ENCODE results near the gene UNC79. TPM values are rescaled to one million over a fixed set of nuclear protein-coding genes. Genes with fewer than 3 reads are reported as not detected.
A peak's percentile ranks its signal among the peaks of the same experiment; 100 is the strongest.

Gene UNC79
- total and polyA plus RNA-seq, 10 of the 15 experiments (the other 5 are each of a cell fraction or from before 2014, with no cell fraction given): 0.04 to 0.29 (median 0.14) TPM

DNA sequence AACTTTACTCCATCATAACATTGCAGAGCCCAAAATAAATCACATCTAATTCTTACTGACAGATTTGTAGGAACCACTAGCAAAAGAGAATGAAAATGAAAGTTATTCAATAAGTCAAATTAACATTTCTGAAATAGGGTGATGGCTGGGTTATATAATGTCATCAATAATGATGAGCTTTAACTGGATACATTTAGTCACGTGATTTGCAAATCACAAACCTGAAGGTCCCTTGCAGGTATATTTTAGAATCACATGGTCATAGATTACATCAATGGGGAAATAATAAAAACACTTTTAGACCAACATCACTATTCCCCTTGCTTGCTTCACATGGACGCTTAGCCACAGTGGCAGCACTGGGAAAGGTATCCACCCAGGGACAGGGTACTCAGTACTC is 270.8 kb downstream of the UNC79 start:
- Histone ChIP-seq H3K9me3 (replicated peaks; ENCODE audit: control insufficient read depth, insufficient read depth, low read length) (no peaks in the 10 kb centered on the region), H3K4me3 (no peak overlapping the region), H3K79me2 (ENCODE audit: control insufficient read depth, insufficient read depth, low read length) (no peaks in the 10 kb centered on the region), H3K4me1 (ENCODE audit: control insufficient read depth, insufficient read depth, low read length) (no peaks in the 10 kb centered on the region), H3K9ac (ENCODE audit: control insufficient read depth, insufficient read depth, low read length) (no peak overlapping the region), H3K27ac (ENCODE audit: control insufficient read depth, insufficient read depth) (no peak overlapping the region), H4K20me1 (ENCODE audit: control insufficient read depth, insufficient read depth) (no peaks in the 10 kb centered on the region), H3K36me3 (ENCODE audit: control insufficient read depth in 2 of 2, insufficient read depth in 2 of 2, low read length in 1 of 2) (no peaks in the 10 kb centered on the region), H3K27me3 (replicated peaks in 1 of 2; ENCODE audit: control insufficient read depth in 2 of 2, insufficient read depth in 2 of 2, low read length in 1 of 2) (peaks cover 0 to 3% of the 10 kb centered on the region in 2 experiments; a peak in 2 of 4 replicates), H2AFZ (ENCODE audit: control insufficient read depth, low read depth, low read length) (no peak overlapping the region), H3K4me2 (ENCODE audit: control insufficient read depth, insufficient read depth) (no peak overlapping the region)
- CTCF ChIA-PET: no interaction called here
- in situ Hi-C loops (cut with MboI) (no loop called here), intact Hi-C loops (cut with micrococcal nuclease; ENCODE audit: unreplicated experiment) (no loop called here)
- TF ChIP-seq RAD51 (IDR thresholded peaks at IDR 0.05) (peak; percentile 43; the same call in 1 of the 2 replicates), SIN3A (IDR thresholded peaks at IDR 0.05; ENCODE audit: low read depth, low read length) (no peak)
- SMC1A ChIA-PET (ENCODE audit: uncharacterized antibody, unreplicated experiment): no interaction called here
- 38% methylated on average over 2 of the region's 2 CpGs for WGBS (ENCODE audit: insufficient coverage, insufficient replicate concordance, low lambda C conversion rate, missing lambda C conversion rate)
- BruUV-seq (replicated peaks): no TSS peak
- no peak for FAIRE-seq
- ATAC-seq: no peak
- RAD21 ChIA-PET (ENCODE audit: unreplicated experiment): no interaction called here
- DNase-seq (ENCODE audit: low read depth, low spot score): no peak
- POLR2A ChIA-PET: no interaction called here

DNA sequence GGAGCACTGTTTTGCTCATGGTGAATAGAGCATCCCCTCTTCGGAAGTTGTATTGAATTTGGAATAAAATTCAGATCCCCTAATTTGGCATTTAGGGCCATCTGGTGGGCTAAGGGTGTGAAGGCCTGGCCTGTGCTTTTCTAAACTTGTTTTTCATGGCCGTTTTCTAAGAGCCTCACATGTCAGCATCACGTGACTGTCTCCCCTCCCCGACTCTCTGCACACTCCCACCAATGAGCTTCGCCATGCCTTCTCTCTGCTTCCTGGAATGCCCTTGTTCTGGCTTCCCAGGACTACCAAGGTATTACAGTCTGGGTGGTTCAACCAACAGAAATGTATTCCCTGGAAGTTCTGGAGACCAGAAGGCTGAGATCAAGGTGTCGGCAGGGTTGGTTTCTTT is 272.2 kb downstream of the UNC79 start:
- Histone ChIP-seq H3K9ac (ENCODE audit: control insufficient read depth, insufficient read depth, low read length) (no peak overlapping the region), H3K4me2 (ENCODE audit: control insufficient read depth, insufficient read depth) (no peak overlapping the region), H3K36me3 (ENCODE audit: control insufficient read depth in 2 of 2, insufficient read depth in 2 of 2, low read length in 1 of 2) (no peaks in the 10 kb centered on the region), H3K79me2 (ENCODE audit: control insufficient read depth, insufficient read depth, low read length) (no peaks in the 10 kb centered on the region), H3K4me3 (no peak overlapping the region), H2AFZ (ENCODE audit: control insufficient read depth, low read depth, low read length) (no peak overlapping the region), H4K20me1 (ENCODE audit: control insufficient read depth, insufficient read depth) (no peaks in the 10 kb centered on the region), H3K4me1 (ENCODE audit: control insufficient read depth, insufficient read depth, low read length) (no peaks in the 10 kb centered on the region), H3K27me3 (replicated peaks in 1 of 2; ENCODE audit: control insufficient read depth in 2 of 2, insufficient read depth in 2 of 2, low read length in 1 of 2) (peaks cover 0 to 3% of the 10 kb centered on the region in 2 experiments; a peak in 2 of 4 replicates), H3K27ac (ENCODE audit: control insufficient read depth, insufficient read depth) (no peak overlapping the region), H3K9me3 (replicated peaks; ENCODE audit: control insufficient read depth, insufficient read depth, low read length) (no peaks in the 10 kb centered on the region)
- no peak for DNase-seq (ENCODE audit: low read depth, low spot score)
- no TSS peak for BruUV-seq (replicated peaks)
- in situ Hi-C loops (cut with MboI) (no loop called here), intact Hi-C loops (cut with micrococcal nuclease; ENCODE audit: unreplicated experiment) (no loop called here)
- CTCF ChIA-PET: no interaction called here
- FAIRE-seq: no peak
- SMC1A ChIA-PET (ENCODE audit: uncharacterized antibody, unreplicated experiment): no interaction called here
- 14% methylated on average over 6 of the region's 6 CpGs for WGBS (ENCODE audit: insufficient coverage, insufficient replicate concordance, low lambda C conversion rate, missing lambda C conversion rate)
- POLR2A ChIA-PET: no interaction called here
- no peak for ATAC-seq
- RAD21 ChIA-PET (ENCODE audit: unreplicated experiment): no interaction called here
- TF ChIP-seq, protein P1, sequence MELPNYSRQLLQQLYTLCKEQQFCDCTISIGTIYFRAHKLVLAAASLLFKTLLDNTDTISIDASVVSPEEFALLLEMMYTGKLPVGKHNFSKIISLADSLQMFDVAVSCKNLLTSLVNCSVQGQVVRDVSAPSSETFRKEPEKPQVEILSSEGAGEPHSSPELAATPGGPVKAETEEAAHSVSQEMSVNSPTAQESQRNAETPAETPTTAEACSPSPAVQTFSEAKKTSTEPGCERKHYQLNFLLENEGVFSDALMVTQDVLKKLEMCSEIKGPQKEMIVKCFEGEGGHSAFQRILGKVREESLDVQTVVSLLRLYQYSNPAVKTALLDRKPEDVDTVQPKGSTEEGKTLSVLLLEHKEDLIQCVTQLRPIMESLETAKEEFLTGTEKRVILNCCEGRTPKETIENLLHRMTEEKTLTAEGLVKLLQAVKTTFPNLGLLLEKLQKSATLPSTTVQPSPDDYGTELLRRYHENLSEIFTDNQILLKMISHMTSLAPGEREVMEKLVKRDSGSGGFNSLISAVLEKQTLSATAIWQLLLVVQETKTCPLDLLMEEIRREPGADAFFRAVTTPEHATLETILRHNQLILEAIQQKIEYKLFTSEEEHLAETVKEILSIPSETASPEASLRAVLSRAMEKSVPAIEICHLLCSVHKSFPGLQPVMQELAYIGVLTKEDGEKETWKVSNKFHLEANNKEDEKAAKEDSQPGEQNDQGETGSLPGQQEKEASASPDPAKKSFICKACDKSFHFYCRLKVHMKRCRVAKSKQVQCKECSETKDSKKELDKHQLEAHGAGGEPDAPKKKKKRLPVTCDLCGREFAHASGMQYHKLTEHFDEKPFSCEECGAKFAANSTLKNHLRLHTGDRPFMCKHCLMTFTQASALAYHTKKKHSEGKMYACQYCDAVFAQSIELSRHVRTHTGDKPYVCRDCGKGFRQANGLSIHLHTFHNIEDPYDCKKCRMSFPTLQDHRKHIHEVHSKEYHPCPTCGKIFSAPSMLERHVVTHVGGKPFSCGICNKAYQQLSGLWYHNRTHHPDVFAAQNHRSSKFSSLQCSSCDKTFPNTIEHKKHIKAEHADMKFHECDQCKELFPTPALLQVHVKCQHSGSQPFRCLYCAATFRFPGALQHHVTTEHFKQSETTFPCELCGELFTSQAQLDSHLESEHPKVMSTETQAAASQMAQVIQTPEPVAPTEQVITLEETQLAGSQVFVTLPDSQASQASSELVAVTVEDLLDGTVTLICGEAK (IDR thresholded peaks at IDR 0.05; ENCODE audit: borderline replicate concordance): no peak
- TF ChIP-seq RAD21 (IDR thresholded peaks at IDR 0.05; ENCODE audit: insufficient read depth, low read depth, low read length): no peak
- TF ChIP-seq IRF4 (IDR thresholded peaks at IDR 0.05; ENCODE audit: low read depth, low read length): no peak
- no peak for TF ChIP-seq IKZF2 (IDR thresholded peaks at IDR 0.05)
- TF ChIP-seq, protein P2, sequence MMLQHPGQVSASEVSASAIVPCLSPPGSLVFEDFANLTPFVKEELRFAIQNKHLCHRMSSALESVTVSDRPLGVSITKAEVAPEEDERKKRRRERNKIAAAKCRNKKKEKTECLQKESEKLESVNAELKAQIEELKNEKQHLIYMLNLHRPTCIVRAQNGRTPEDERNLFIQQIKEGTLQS (IDR thresholded peaks at IDR 0.05; ENCODE audit: borderline replicate concordance, extremely low read depth, low read depth, low read length): no peak
- no peak for TF ChIP-seq SRF (IDR thresholded peaks at IDR 0.05; ENCODE audit: low read depth in 2 of 2, low read length in 2 of 2)
- no peak for TF ChIP-seq TCF7 (IDR thresholded peaks at IDR 0.05; ENCODE audit: borderline replicate concordance)
- TF ChIP-seq BRCA1 (IDR thresholded peaks at IDR 0.05; ENCODE audit: low read depth, low read length): no peak
- TF ChIP-seq NFXL1 (IDR thresholded peaks at IDR 0.05; ENCODE audit: borderline replicate concordance): no peak
- TF ChIP-seq, protein P3, sequence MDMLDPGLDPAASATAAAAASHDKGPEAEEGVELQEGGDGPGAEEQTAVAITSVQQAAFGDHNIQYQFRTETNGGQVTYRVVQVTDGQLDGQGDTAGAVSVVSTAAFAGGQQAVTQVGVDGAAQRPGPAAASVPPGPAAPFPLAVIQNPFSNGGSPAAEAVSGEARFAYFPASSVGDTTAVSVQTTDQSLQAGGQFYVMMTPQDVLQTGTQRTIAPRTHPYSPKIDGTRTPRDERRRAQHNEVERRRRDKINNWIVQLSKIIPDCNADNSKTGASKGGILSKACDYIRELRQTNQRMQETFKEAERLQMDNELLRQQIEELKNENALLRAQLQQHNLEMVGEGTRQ (IDR thresholded peaks at IDR 0.05; ENCODE audit: borderline replicate concordance, low read depth, low read length): no peak
- no peak for TF ChIP-seq CEBPB (IDR thresholded peaks at IDR 0.05; ENCODE audit: borderline replicate concordance in 1 of 2, low read depth in 2 of 2, low read length in 2 of 2)
- no peak for TF ChIP-seq MYB (IDR thresholded peaks at IDR 0.05; ENCODE audit: borderline replicate concordance, low read depth, low read length)
